IgD-negative memory B cell (primary cell): ENCODE data around the gene RELA. TPM values are rescaled to one million over a fixed set of nuclear protein-coding genes. Genes with fewer than 3 reads are reported as not detected.
A peak's percentile ranks its signal among the peaks of the same experiment; 100 is the strongest.
"Not testable (repeated sequence)": the region's sequence is repeated elsewhere in the genome, so short reads cannot be mapped to it uniquely, and the experiment has no call there.

ENCODE experiments used
- H3K27ac Mint-ChIP-seq, 3 donors: one replicate each; pipeline ENCODE4 v1.8.0; 2020 to 2022; ENCODE audit warnings: mild to moderate bottlenecking in 3 of 3, mixed read lengths in 3 of 3, moderate library complexity in 1 of 3
- H3K27me3 Mint-ChIP-seq: one replicate; pipeline ENCODE4 v1.8.0; 2021; ENCODE audit warnings: mixed read lengths
- H3K36me3 Mint-ChIP-seq: one replicate; pipeline ENCODE4 v1.8.0; 2020; ENCODE audit warnings: mild to moderate bottlenecking, mixed read lengths
- H3K4me1 Mint-ChIP-seq, 3 donors: one replicate each; pipeline ENCODE4 v1.8.0; 2020 to 2022; ENCODE audit warnings: mixed read lengths in 3 of 3, mild to moderate bottlenecking in 1 of 3
- H3K4me3 Mint-ChIP-seq, 4 donors: one replicate each; pipeline ENCODE4 v1.8.0; 2020 to 2022; ENCODE audit warnings: mild to moderate bottlenecking in 4 of 4, mixed read lengths in 4 of 4, moderate library complexity in 3 of 4
- H3K9me3 Mint-ChIP-seq, 3 donors: one replicate each; pipeline ENCODE4 v1.8.0; 2020 to 2021; ENCODE audit warnings: mixed read lengths in 3 of 3, mild to moderate bottlenecking in 1 of 3
- polyA plus RNA-seq: library from polyadenylated mRNA; unstranded; fragments of 300-500 nt; fragmentation: Illumina TruSeq; gene quantifications from one replicate; pipeline ENCODE4 v1.2.3, GENCODE V29; 2021

Gene RELA
- polyA plus RNA-seq, 1 donor from 2014 or later: 66.7 TPM

- peaks cover 10 to 18% (median 12%) of the 10 kb centered on the region in 3 donors for H3K4me1 Mint-ChIP-seq
- H3K9me3 Mint-ChIP-seq: no peaks in the 10 kb centered on the region
- peak overlapping the region in 2 of 3 donors; percentile 73 to 98 for H3K27ac Mint-ChIP-seq
- no peaks in the 10 kb centered on the region for H3K27me3 Mint-ChIP-seq
- H3K36me3 Mint-ChIP-seq: peaks cover 6% of the 10 kb centered on the region
- H3K4me3 Mint-ChIP-seq: peak overlapping the region in 1 of 4 donors; percentile 35
These were observed 16.3 kb downstream of the RELA start for GRCh38 chr11:65646288-65646957.

- no peaks in the 10 kb centered on the region for H3K9me3 Mint-ChIP-seq
- H3K36me3 Mint-ChIP-seq: peaks cover 6% of the 10 kb centered on the region
- H3K4me3 Mint-ChIP-seq: peak overlapping the region in 1 of 4 donors; percentile 52
- peak overlapping the region in 2 of 3 donors; percentile 73 to 98 for H3K27ac Mint-ChIP-seq
- H3K27me3 Mint-ChIP-seq: no peaks in the 10 kb centered on the region
- H3K4me1 Mint-ChIP-seq: peaks cover 4 to 19% (median 5%) of the 10 kb centered on the region in 3 donors
These were observed 17.0 kb downstream of the RELA start for GRCh38 chr11:65645710-65646109.

GRCh38 chr11:65644837-65645236 is 17.9 kb downstream of the RELA start:
- Mint-ChIP-seq H3K9me3 (no peaks in the 10 kb centered on the region), H3K4me1 (peaks cover 4 to 15% (median 5%) of the 10 kb centered on the region in 3 donors), H3K27me3 (no peaks in the 10 kb centered on the region), H3K36me3 (peaks cover 4% of the 10 kb centered on the region), H3K27ac (peak overlapping the region; percentile 31 to 98 (median 76)), H3K4me3 (peak overlapping the region in 2 of 4 donors; percentile 39 to 85)

- Mint-ChIP-seq H3K9me3 (no peaks in the 10 kb centered on the region), H3K4me1 (peaks cover 4 to 16% (median 10%) of the 10 kb centered on the region in 3 donors), H3K27me3 (no peaks in the 10 kb centered on the region), H3K4me3 (peak overlapping the region in 3 of 4 donors; percentile 32 to 85 (median 41)), H3K36me3 (peaks cover 4% of the 10 kb centered on the region), H3K27ac (peak overlapping the region in 2 of 3 donors; percentile 92 to 98)
These were observed 18.7 kb downstream of the RELA start for GRCh38 chr11:65643971-65644370.

- Mint-ChIP-seq H3K4me3 (peak overlapping the region; percentile 94 to 99 (median 96)), H3K27me3 (no peaks in the 10 kb centered on the region), H3K9me3 (no peaks in the 10 kb centered on the region), H3K36me3 (peaks cover 4% of the 10 kb centered on the region), H3K4me1 (peaks cover 4 to 22% (median 15%) of the 10 kb centered on the region in 3 donors), H3K27ac (peak overlapping the region; percentile 90 to 98 (median 97))
These were observed 20.6 kb downstream of the RELA start for GRCh38 chr11:65642014-65642671.

- Mint-ChIP-seq H3K27me3 (no peaks in the 10 kb centered on the region), H3K9me3 (no peaks in the 10 kb centered on the region), H3K4me3 (peak overlapping the region; percentile 94 to 99 (median 96)), H3K4me1 (peaks cover 8 to 22% (median 15%) of the 10 kb centered on the region in 3 donors), H3K27ac (peak overlapping the region; percentile 97 to 99 (median 98)), H3K36me3 (peaks cover 4% of the 10 kb centered on the region)
These were observed 21.3 kb downstream of the RELA start for GRCh38 chr11:65641297-65642013.

- peaks cover 3% of the 10 kb centered on the region for H3K36me3 Mint-ChIP-seq
These were observed 22.0 kb downstream of the RELA start for GRCh38 chr11:65640483-65641296.

GRCh38 chr11:65639623-65640482 is 22.9 kb downstream of the RELA start:
- Mint-ChIP-seq H3K4me1 (peaks cover 8 to 22% (median 15%) of the 10 kb centered on the region in 3 donors), H3K9me3 (no peaks in the 10 kb centered on the region), H3K36me3 (peaks cover under 1% of the 10 kb centered on the region)

More at GRCh38 chr11:65640483-65641296, 22.0 kb downstream of the RELA start:
- H3K9me3 Mint-ChIP-seq: no peaks in the 10 kb centered on the region
- H3K4me3 Mint-ChIP-seq: peak overlapping the region; percentile 94 to 99 (median 96)
- no peaks in the 10 kb centered on the region for H3K27me3 Mint-ChIP-seq
- peak overlapping the region; percentile 97 to 99 (median 98) for H3K27ac Mint-ChIP-seq
- peaks cover 8 to 22% (median 15%) of the 10 kb centered on the region in 3 donors for H3K4me1 Mint-ChIP-seq

GRCh38 chr11:65639228-65639597 is 23.5 kb downstream of the RELA start:
- peak overlapping the region; percentile 97 to 99 (median 98) for H3K27ac Mint-ChIP-seq
- not testable (repeated sequence) for H3K27me3 Mint-ChIP-seq, H3K36me3 Mint-ChIP-seq, H3K9me3 Mint-ChIP-seq
- H3K4me1 Mint-ChIP-seq: peaks cover 8 to 22% (median 15%) of the 10 kb centered on the region in 3 donors
- peak overlapping the region; percentile 94 to 99 (median 96) for H3K4me3 Mint-ChIP-seq

More at GRCh38 chr11:65639623-65640482, 22.9 kb downstream of the RELA start:
- Mint-ChIP-seq H3K27me3 (no peaks in the 10 kb centered on the region), H3K27ac (peak overlapping the region; percentile 97 to 99 (median 98)), H3K4me3 (peak overlapping the region; percentile 94 to 99 (median 96))

GRCh38 chr11:65637794-65638419 is 24.8 kb downstream of the RELA start, which contains the start of gene SIPA1:
Gene SIPA1, plus strand, starts transcription at chr11:65638101. Its CDS starts 2,821 bp downstream, at chr11:65640922.
- peak within 1 kb of the TSS; percentile 94 to 99 (median 96) for H3K4me3 Mint-ChIP-seq
- no peaks in the 10 kb centered on the region for H3K27me3 Mint-ChIP-seq
- H3K36me3 Mint-ChIP-seq: peaks cover 1% of the 10 kb centered on the region
- no peaks in the 10 kb centered on the region for H3K9me3 Mint-ChIP-seq
- H3K4me1 Mint-ChIP-seq: peaks cover 8 to 19% (median 15%) of the 10 kb centered on the region in 3 donors
- peak within 1 kb of the TSS; percentile 97 to 99 (median 98) for H3K27ac Mint-ChIP-seq

- Mint-ChIP-seq H3K4me1 (peaks cover 8 to 19% (median 15%) of the 10 kb centered on the region in 3 donors), H3K36me3 (peaks cover 2% of the 10 kb centered on the region), H3K27ac (peak overlapping the region; percentile 91 to 98 (median 97)), H3K27me3 (no peaks in the 10 kb centered on the region), H3K9me3 (no peaks in the 10 kb centered on the region), H3K4me3 (peak overlapping the region; percentile 79 to 97 (median 94))
These were observed 25.6 kb downstream of the RELA start for GRCh38 chr11:65637032-65637557.

- H3K4me3 Mint-ChIP-seq: peak overlapping the region; percentile 57 to 95 (median 76)
- H3K27me3 Mint-ChIP-seq: no peaks in the 10 kb centered on the region
- no peaks in the 10 kb centered on the region for H3K9me3 Mint-ChIP-seq
- H3K4me1 Mint-ChIP-seq: peaks cover 3 to 15% (median 10%) of the 10 kb centered on the region in 3 donors
- peaks cover 2% of the 10 kb centered on the region for H3K36me3 Mint-ChIP-seq
- H3K27ac Mint-ChIP-seq: peak overlapping the region in 2 of 3 donors; percentile 76 to 98
These were observed 26.3 kb downstream of the RELA start for GRCh38 chr11:65636108-65637031.
